Measurements from ENCODE around the gene MYO7A.

MYO7A gene

GRCh38 chr11:77184136-77184860 lies 56.3 kb downstream of the MYO7A start:
- no peak for DNase-seq (ENCODE audit: low read depth)

DNA sequence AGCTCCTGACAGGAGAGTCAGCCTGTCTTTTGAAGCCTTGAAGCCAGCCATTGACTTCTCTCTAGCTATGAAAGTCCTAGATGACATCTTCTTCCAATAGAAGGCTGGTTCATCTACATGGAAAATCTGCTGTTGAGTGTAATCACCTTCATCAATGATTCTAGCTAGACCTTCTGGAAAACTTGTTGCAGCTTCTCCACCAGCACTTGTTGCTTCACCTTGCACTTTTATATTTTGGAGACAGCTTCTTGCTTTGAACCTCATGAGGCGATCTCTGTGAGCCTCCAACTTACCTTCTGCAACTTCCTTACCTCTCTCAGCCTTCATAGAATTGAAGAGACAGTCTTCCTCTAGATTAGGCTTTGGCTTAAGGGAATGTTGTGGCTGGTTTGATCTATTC lies 58.3 kb downstream of the MYO7A start:
- no peak for DNase-seq (ENCODE audit: low read depth)

- no peak for DNase-seq (ENCODE audit: low read depth)
Measured at GRCh38 chr11:77187111-77187750, 59.2 kb downstream of the MYO7A start.

GRCh38 chr11:77187776-77188632 lies 60.0 kb downstream of the MYO7A start:
- peak; percentile 67 for DNase-seq (ENCODE audit: low read depth)

DNA sequence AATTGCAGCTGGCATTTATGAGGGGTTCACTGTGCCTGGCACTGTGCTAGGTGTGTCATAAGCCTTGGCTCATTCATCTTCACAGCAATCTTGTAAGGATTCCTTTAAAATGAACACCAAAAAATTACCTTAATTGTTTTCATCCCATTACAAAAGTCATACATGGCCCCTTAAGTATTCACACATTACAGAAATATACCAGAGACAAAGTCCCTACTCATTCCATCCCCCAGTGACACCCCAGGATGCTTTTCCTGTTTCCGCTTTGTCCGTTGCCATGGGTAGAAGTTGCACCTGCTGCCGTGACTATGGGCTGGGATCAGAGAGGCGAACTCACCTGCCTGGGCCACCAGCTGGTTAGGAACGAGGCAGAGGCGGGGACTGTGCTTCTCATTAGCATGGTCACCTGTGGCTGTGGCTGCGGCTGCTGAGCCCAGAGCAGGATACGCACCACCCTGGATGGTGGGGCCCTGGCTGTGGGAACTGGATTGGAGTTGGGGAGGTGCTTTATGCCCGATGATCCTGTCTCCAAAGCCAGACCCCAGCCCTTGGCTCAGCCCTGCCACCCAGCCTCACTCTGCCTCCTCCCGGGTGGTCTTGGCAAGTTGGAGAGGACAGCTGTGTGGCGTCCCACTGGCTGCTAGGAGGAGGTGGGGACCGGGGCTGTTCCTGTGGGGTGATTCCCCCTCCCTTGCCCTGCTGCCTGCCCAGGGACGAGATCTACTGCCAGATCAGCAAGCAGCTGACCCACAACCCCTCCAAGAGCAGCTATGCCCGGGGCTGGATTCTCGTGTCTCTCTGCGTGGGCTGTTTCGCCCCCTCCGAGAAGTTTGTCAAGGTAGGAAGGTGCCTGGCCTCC lies 60.8 kb downstream of the MYO7A start:
- DNase-seq (ENCODE audit: low read depth), result no peak

GRCh38 chr11:77189588-77190210 lies 61.7 kb downstream of the MYO7A start:
- DNase-seq (ENCODE audit: low read depth), result no peak

DNA sequence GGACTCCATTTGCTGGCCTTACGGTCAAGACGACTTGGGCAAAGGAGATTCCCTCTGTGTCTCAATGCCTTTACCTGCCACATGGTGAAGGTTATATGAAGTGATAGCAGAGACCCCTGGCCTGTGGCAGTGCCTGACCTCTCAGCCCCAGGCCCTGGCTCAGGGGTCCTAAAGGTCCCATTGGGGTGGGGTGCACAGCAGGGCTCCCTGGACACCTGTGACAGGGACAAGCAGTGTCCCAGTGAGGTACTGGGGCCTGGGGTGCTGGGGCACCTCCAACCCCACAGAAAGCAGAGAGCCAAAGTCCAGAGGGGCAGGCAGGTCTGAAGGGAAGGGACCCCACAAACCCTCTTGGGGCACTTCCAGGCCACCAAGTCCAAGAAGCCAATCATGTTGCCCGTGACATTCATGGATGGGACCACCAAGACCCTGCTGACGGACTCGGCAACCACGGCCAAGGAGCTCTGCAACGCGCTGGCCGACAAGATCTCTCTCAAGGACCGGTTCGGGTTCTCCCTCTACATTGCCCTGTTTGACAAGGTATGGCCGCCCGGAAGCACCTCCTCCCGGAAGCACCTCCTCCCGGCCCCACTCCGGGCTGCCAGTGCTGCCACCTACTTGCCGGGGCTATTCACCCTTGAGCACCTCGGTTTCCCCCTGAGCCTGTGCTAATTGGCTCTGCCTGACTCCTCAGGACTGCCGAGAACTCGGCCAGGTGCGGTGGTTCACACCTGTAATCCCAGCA lies 62.5 kb downstream of the MYO7A start:
- DNase-seq (ENCODE audit: low read depth), result no peak

DNA sequence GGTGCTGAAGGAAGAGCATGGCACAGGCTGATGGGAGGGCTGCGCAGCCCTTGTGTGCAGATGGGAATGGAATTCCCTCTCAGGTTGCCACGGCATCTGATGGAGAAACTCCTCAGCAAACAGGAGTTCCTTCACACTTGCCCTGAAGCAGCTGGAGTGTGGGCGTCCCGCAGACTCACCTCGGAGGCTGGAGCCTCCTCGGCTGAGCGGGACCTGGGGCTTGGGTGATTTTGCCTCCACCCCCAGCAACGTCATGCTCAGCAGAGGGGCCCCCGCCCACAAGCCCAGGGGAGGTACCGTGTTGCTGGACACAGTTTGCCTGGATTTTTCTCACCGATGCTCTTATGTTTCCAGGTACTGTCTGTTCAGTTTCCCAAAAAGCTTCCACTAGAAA lies 63.4 kb downstream of the MYO7A start:
- peak; percentile 15 for DNase-seq (ENCODE audit: low read depth)

GRCh38 chr11:77191823-77192495 lies 63.9 kb downstream of the MYO7A start:
- peak; percentile 54 for DNase-seq (ENCODE audit: low read depth)

DNA sequence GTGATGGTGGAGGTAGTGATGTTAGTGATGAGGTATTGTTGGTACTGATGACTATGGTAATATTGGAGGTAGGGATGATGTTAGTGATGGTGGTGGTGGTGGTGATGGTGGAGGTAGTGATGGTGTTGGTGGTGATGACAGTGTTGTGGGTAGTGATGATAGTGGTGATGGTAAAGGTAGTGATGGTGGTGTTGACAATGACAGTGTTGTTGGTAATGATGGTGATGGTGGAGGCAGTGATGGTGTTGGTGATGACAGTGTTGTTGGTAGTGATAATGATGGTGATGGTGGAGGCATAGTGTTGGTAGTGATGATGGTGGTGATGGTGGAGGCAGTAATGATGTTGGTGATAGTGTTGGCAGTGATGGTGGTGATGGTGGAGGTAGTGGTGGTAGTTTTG lies 65.1 kb downstream of the MYO7A start:
- DNase-seq (ENCODE audit: low read depth), result no peak

DNA sequence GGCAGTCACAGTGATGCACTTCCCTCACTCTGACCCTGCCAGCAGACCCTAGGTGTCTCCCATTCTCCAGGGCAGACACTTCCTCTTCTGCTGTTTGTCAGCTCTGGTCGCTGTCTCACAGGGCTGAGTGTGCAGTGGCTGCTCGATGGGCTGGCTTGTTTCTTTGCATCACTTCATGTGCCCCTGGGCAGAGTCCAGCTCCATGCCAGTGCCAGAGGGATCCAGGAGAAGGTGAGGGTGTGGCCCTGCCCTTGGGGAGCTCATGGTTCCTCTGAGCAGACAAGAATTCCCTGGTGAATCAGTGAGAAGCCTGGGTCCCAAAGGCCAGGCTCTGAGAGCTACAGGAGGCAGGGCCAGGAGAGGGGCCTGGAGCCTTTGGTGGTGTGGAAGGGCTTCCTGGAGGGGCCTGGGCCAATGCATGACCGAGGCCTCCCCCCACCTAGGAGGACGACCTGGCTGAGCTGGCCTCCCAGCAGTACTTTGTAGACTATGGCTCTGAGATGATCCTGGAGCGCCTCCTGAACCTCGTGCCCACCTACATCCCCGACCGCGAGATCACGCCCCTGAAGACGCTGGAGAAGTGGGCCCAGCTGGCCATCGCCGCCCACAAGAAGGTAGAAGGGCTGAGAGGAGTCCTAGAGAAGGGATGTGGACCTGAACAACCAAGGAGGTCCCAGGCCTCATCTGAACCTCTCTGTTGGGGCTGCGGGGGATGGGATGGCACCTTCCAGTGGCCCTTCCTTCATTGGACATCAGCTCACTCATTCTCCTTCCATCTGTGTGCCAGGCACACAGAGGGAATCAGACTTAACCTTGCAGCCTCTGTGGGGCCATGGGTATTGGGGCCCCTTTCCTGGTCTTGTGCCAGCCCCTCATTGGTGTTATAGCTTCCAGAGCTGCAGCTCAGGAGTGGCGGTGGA lies 66.1 kb downstream of the MYO7A start:
- no peak for DNase-seq (ENCODE audit: low read depth)

GRCh38 chr11:77195071-77195755 lies 67.2 kb downstream of the MYO7A start:
- DNase-seq (ENCODE audit: low read depth), result no peak

- DNase-seq (ENCODE audit: low read depth), result no peak
Measured at GRCh38 chr11:77196961-77197360, 68.9 kb downstream of the MYO7A start.

GRCh38 chr11:77197626-77198320 lies 69.7 kb downstream of the MYO7A start:
- DNase-seq (ENCODE audit: low read depth), result no peak

DNA sequence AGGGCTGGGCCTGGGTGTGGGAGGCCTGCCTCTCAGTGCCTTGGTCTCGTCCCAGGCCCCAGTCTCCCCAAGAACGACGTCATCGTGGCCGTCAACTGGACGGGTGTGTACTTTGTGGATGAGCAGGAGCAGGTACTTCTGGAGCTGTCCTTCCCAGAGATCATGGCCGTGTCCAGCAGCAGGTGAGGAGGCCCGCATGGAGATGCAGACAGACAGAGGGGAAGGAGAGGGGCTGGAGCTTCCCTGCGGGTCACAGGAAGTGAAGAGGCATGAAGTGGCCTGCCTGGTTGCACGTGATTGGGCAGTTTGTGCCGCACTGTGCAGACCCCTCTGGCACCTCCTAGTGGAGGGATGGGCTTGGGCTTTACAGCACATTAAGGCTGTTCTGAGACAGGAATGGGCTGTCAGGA lies 70.4 kb downstream of the MYO7A start:
- DNase-seq (ENCODE audit: low read depth), result peak; percentile 12

- no peak for DNase-seq (ENCODE audit: low read depth)
Measured at GRCh38 chr11:77199137-77199745, 71.2 kb downstream of the MYO7A start.

All from amniotic epithelial cell (primary cell).